ENCODE data around the gene LINGO1.

LINGO1 gene

DNA sequence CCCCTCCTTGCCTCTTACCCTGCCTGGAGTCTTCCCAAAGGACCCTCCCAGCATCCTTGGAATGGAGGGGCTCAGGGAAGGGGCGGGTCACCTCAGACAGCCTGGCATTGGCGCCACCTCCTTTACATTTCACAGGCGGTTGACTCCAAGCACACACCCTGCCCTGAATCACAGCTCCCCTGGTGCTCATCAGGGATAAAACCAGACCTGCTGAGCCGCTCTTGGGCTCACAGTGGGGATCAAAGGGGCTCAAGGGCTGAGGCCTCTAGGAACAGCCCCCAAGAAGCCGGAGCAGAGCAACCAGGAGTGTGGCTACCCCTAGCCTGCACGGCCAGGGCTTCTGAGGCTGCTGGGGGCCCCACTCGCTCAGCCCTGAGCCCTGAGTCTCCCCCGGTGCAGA, 16.6 kb downstream of the LINGO1 start:
- H3K4me3 ChIP-seq (ENCODE audit: low read depth, low read length), result no peak overlapping the region
- no peaks in the 10 kb centered on the region for H3K36me3 ChIP-seq
- no peak for DNase-seq
- TF ChIP-seq CTCF (IDR thresholded peaks at IDR 0.05; ENCODE audit: low read depth, low read length), result no peak
- no peaks in the 10 kb centered on the region for H3K9me3 ChIP-seq (ENCODE audit: severe bottlenecking)
- no peak overlapping the region for H3K27ac ChIP-seq
- no peaks in the 10 kb centered on the region for H3K27me3 ChIP-seq (ENCODE audit: insufficient read depth, low read depth, severe bottlenecking)

DNA sequence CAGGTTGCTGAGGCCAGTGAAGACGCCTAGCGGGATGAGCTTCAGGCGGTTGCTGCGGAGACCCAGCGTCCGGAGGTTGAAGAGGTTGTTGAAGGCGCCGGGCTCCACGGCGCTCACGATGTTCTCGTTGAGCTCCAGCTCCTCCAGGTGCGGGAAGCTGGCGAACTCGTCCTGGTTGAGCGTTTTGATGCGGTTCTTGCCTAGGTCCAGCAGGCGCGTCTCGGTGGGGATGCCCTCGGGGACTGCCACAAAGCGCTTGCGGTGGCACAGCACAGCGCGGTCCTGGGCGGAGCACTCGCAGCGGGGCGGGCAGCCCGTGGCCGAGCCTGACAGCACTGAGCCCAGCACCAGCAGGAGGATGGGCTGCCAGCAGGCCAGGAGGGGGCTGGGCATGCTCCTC, 17.2 kb downstream of the LINGO1 start:
- no peak for TF ChIP-seq CTCF (IDR thresholded peaks at IDR 0.05; ENCODE audit: low read depth, low read length)
- no peaks in the 10 kb centered on the region for H3K27me3 ChIP-seq (ENCODE audit: insufficient read depth, low read depth, severe bottlenecking)
- no peaks in the 10 kb centered on the region for H3K9me3 ChIP-seq (ENCODE audit: severe bottlenecking)
- no peak for DNase-seq
- H3K36me3 ChIP-seq, result no peaks in the 10 kb centered on the region
- no peak overlapping the region for H3K4me3 ChIP-seq (ENCODE audit: low read depth, low read length)
- no peak overlapping the region for H3K27ac ChIP-seq

DNA sequence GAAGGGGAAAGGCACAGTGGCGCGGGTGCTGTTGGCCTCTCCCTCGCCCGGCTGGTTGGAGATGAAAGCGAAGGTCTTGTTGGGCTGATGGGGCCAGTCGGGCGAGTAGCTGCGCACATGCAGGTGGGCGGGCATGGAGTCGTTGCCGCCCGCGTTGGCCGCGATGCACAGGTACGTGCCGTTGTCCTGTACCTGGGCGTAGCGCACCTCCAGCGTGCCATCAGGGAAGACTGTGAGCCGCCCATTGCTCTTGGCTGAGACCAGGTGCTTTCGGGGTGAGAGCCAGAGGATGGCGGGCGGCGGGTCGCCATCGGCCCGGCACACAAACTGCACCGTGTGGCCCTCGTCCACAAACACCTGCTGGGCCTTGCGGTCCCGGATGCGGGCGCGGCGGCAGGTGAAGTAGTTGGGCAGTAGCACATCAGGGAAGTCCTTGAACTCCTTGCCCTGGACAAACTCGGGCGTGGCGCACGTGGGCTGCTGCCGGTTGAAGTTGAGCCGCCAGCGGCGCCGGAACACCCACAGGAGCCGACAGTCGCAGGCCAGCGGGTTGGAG, 18.4 kb downstream of the LINGO1 start:
- DNase-seq, result no peak
- no peaks in the 10 kb centered on the region for H3K9me3 ChIP-seq (ENCODE audit: severe bottlenecking)
- H3K4me3 ChIP-seq (ENCODE audit: low read depth, low read length), result no peak overlapping the region
- TF ChIP-seq CTCF (IDR thresholded peaks at IDR 0.05; ENCODE audit: low read depth, low read length), result no peak
- H3K27me3 ChIP-seq (ENCODE audit: insufficient read depth, low read depth, severe bottlenecking), result no peaks in the 10 kb centered on the region
- no peaks in the 10 kb centered on the region for H3K36me3 ChIP-seq
- H3K27ac ChIP-seq, result no peak overlapping the region

DNA sequence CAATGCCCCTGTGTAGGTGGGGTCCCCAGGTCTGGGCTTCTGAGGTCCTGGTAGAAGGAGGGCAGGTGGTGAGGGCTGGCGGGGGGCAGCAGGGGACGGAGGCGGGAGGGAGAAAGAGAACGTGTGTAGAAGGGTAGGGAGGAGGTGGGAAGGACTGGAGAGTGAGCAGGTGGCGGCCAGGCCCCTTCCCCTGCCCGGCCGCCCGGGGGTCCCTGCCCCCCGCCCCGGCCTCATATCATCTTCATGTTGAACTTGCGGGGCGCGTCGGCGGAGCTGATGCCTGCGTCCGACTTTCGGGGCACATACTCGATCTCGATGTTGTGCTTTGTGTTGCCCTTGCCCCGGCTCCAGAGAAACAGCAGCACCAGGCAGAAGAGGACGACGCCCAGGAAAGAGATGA, 18.9 kb downstream of the LINGO1 start:
- Histone ChIP-seq H3K36me3 (no peaks in the 10 kb centered on the region), H3K27ac (no peak overlapping the region), H3K4me3 (ENCODE audit: low read depth, low read length) (no peak overlapping the region), H3K9me3 (ENCODE audit: severe bottlenecking) (no peaks in the 10 kb centered on the region), H3K27me3 (ENCODE audit: insufficient read depth, low read depth, severe bottlenecking) (no peaks in the 10 kb centered on the region)
- DNase-seq, result no peak
- no peak for TF ChIP-seq CTCF (IDR thresholded peaks at IDR 0.05; ENCODE audit: low read depth, low read length)

DNA sequence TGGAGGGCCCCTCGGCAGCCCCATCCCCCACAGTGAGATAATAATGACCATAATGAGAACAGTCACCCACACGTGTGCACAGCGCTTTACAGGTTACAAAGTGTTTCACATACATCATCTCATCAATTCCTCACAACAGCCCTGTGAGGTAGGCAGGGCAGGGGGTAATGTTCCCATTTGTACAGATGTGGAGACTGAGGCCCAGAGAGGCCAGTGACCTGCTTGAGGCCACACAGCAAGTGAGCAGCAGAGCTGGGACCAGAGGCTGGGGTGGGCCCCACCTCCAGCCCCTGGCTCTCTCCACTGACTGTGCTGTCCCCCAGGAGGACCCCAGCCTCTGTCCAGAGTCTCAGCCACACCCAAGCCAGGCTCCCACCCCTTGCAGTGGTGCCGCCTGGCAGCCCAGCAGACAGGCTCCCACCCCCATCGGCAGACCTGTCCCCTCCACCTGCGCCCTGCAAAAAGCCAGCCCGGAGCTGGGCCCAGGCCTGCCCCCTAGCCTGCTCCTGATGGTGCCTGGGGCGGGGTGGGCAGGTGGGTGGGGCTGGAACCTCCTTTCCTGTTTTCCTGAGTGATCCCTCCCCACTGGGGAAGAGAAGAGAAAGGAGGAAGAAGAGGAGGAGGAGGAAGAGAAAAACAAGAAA, 19.6 kb downstream of the LINGO1 start:
- no peak for TF ChIP-seq CTCF (IDR thresholded peaks at IDR 0.05; ENCODE audit: low read depth, low read length)
- no peak for DNase-seq
- Histone ChIP-seq H3K36me3 (no peaks in the 10 kb centered on the region), H3K27ac (no peak overlapping the region), H3K27me3 (ENCODE audit: insufficient read depth, low read depth, severe bottlenecking) (no peaks in the 10 kb centered on the region), H3K4me3 (ENCODE audit: low read depth, low read length) (no peak overlapping the region), H3K9me3 (ENCODE audit: severe bottlenecking) (no peaks in the 10 kb centered on the region)

- H3K36me3 ChIP-seq, result no peaks in the 10 kb centered on the region
- DNase-seq, result no peak
- no peak for TF ChIP-seq CTCF (IDR thresholded peaks at IDR 0.05; ENCODE audit: low read depth, low read length)
- no peak overlapping the region for H3K4me3 ChIP-seq (ENCODE audit: low read depth, low read length)
- no peak overlapping the region for H3K27ac ChIP-seq
- no peaks in the 10 kb centered on the region for H3K27me3 ChIP-seq (ENCODE audit: insufficient read depth, low read depth, severe bottlenecking)
- no peaks in the 10 kb centered on the region for H3K9me3 ChIP-seq (ENCODE audit: severe bottlenecking)
These were observed 20.9 kb downstream of the LINGO1 start for GRCh38 chr15:77611767-77612166.
